NCI-H146 treated with DMSO at 0.1 percent for 48 hours (cell line): ENCODE measurements around the gene WDTC1.
"Not testable (repeated sequence)": the region's sequence is repeated elsewhere in the genome, so short reads cannot be mapped to it uniquely, and the experiment has no call there.

Source experiments
- DNase-seq: peaks from one replicate; lab custom pipeline; 2025; ENCODE audit not compliant: unreplicated experiment; lab: John Stamatoyannopoulos, UW

WDTC1 gene

GRCh38 chr1:27234049-27234882 is at the start of gene WDTC1:
Gene WDTC1 (plus strand): TSS chr1:27234632. CDS start chr1:27261055, 26,423 bp downstream.
- DNase-seq: peak; percentile 92

- not testable (repeated sequence) for DNase-seq
Observed at GRCh38 chr1:27184665-27185064, 49.8 kb upstream of the WDTC1 start.

GRCh38 chr1:27192039-27192529 is 42.3 kb upstream of the WDTC1 start:
- DNase-seq: no peak

GRCh38 chr1:27193194-27193593 is 41.2 kb upstream of the WDTC1 start:
- no peak for DNase-seq

GRCh38 chr1:27201295-27201694 is 33.1 kb upstream of the WDTC1 start:
- DNase-seq: no peak

GRCh38 chr1:27203946-27204345 is 30.5 kb upstream of the WDTC1 start:
- DNase-seq: no peak

- DNase-seq: not testable (repeated sequence)
Observed at GRCh38 chr1:27207238-27207637, 27.2 kb upstream of the WDTC1 start.

GRCh38 chr1:27208143-27208850 is 26.1 kb upstream of the WDTC1 start:
- not testable (repeated sequence) for DNase-seq

GRCh38 chr1:27216466-27216865 is 18.0 kb upstream of the WDTC1 start:
- no peak for DNase-seq

GRCh38 chr1:27217401-27217800 is 17.0 kb upstream of the WDTC1 start:
- DNase-seq: no peak

- DNase-seq: no peak
Observed at GRCh38 chr1:27218736-27219135, 15.7 kb upstream of the WDTC1 start.

GRCh38 chr1:27220096-27220495 is 14.3 kb upstream of the WDTC1 start:
- DNase-seq: no peak

GRCh38 chr1:27220702-27221497 is 13.5 kb upstream of the WDTC1 start:
- not testable (repeated sequence) for DNase-seq

GRCh38 chr1:27225621-27226020 is 8.8 kb upstream of the WDTC1 start:
- no peak for DNase-seq

GRCh38 chr1:27227765-27228164 is 6.7 kb upstream of the WDTC1 start:
- no peak for DNase-seq

GRCh38 chr1:27233667-27234048 is 774 bp upstream of the WDTC1 start:
- no peak for DNase-seq

GRCh38 chr1:27235827-27236226 is 1.4 kb downstream of the WDTC1 start:
- no peak for DNase-seq

GRCh38 chr1:27237112-27237511 is 2.7 kb downstream of the WDTC1 start:
- DNase-seq: no peak

- DNase-seq: no peak
Observed at GRCh38 chr1:27238032-27238431, 3.6 kb downstream of the WDTC1 start.

- no peak for DNase-seq
Observed at GRCh38 chr1:27241677-27242076, 7.2 kb downstream of the WDTC1 start.

GRCh38 chr1:27243665-27244064 is 9.2 kb downstream of the WDTC1 start:
- DNase-seq: not testable (repeated sequence)
